Measurements from ENCODE around the gene PTPRG. TPM values are rescaled to one million over a fixed set of nuclear protein-coding genes. Genes with fewer than 3 reads are reported as not detected.

The PTPRG gene
- total and polyA plus RNA-seq, 7 donors = 0.69 to 76.3 (median 62.7) TPM

- no peaks in the 10 kb centered on the region for H3K27me3 ChIP-seq
- no peak overlapping the region for H3K4me3 ChIP-seq
- intact Hi-C loops (cut with DNase I) = no loop called here
- H3K36me3 ChIP-seq = no peaks in the 10 kb centered on the region
- no peak for DNase-seq
- TF ChIP-seq POLR2AphosphoS5 (IDR thresholded peaks at IDR 0.05) = no peak
- TF ChIP-seq EP300 (IDR thresholded peaks at IDR 0.05) = no peak
- no peak for TF ChIP-seq POLR2A (IDR thresholded peaks at IDR 0.05)
- no peak for TF ChIP-seq CTCF (IDR thresholded peaks at IDR 0.05)
- no peaks in the 10 kb centered on the region for H3K9me3 ChIP-seq
- no peaks in the 10 kb centered on the region for H3K4me1 ChIP-seq
- no peak overlapping the region for H3K27ac ChIP-seq
- WGBS, 2 donors = 85 to 88% methylated on average over 1 of the region's 1 CpG
These were observed 770.6 kb downstream of the PTPRG start for GRCh38 chr3:62332017-62332416.

GRCh38 chr3:62332835-62333244 lies 771.5 kb downstream of the PTPRG start:
- 53 to 58% methylated on average over 2 of the region's 2 CpGs for WGBS, 2 donors
- Histone ChIP-seq H3K4me3 (no peak overlapping the region), H3K36me3 (no peaks in the 10 kb centered on the region), H3K9me3 (no peaks in the 10 kb centered on the region), H3K4me1 (no peaks in the 10 kb centered on the region), H3K27me3 (no peaks in the 10 kb centered on the region), H3K27ac (no peak overlapping the region)
- no peak for DNase-seq
- intact Hi-C loops (cut with DNase I) = no loop called here
- TF ChIP-seq POLR2A (IDR thresholded peaks at IDR 0.05) (no peak), EP300 (IDR thresholded peaks at IDR 0.05) (no peak), CTCF (IDR thresholded peaks at IDR 0.05) (peak in 1 of 4 experiments; percentile 39), POLR2AphosphoS5 (IDR thresholded peaks at IDR 0.05) (no peak)

GRCh38 chr3:62335196-62335595 lies 773.8 kb downstream of the PTPRG start:
- Histone ChIP-seq H3K9me3 (no peaks in the 10 kb centered on the region), H3K4me1 (no peaks in the 10 kb centered on the region), H3K27me3 (no peaks in the 10 kb centered on the region), H3K27ac (no peak overlapping the region), H3K4me3 (no peak overlapping the region), H3K36me3 (no peaks in the 10 kb centered on the region)
- WGBS, 2 donors = 93 to 96% methylated on average over 3 of the region's 3 CpGs
- intact Hi-C loops (cut with DNase I) = no loop called here
- no peak for DNase-seq
- TF ChIP-seq POLR2A (IDR thresholded peaks at IDR 0.05) (no peak), EP300 (IDR thresholded peaks at IDR 0.05) (no peak), CTCF (IDR thresholded peaks at IDR 0.05) (no peak), POLR2AphosphoS5 (IDR thresholded peaks at IDR 0.05) (no peak)

GRCh38 chr3:62343755-62344154 lies 782.4 kb downstream of the PTPRG start:
- WGBS, 2 donors = 66 to 82% methylated on average over 2 of the region's 2 CpGs

More at GRCh38 chr3:62343755-62344154, 782.4 kb downstream of the PTPRG start:
- Histone ChIP-seq H3K4me1 (no peaks in the 10 kb centered on the region), H3K9me3 (no peaks in the 10 kb centered on the region), H3K36me3 (no peaks in the 10 kb centered on the region), H3K4me3 (no peak overlapping the region), H3K27ac (no peak overlapping the region), H3K27me3 (no peaks in the 10 kb centered on the region)
- no peak for TF ChIP-seq EP300 (IDR thresholded peaks at IDR 0.05)
- no peak for DNase-seq
- intact Hi-C loops (cut with DNase I) = no loop called here

Small RNA genes within 50 kb of the gene (small RNA-seq; reads per million reads assigned to genes)
- gene RF00019 (0 reads per million in 3 donors), gene RNU2-10P (0 reads per million in 3 donors)
